Measurements from ENCODE around the gene ARL4A.
"Not testable (repeated sequence)": the region's sequence is repeated elsewhere in the genome, so short reads cannot be mapped to it uniquely, and the experiment has no call there.

DNA sequence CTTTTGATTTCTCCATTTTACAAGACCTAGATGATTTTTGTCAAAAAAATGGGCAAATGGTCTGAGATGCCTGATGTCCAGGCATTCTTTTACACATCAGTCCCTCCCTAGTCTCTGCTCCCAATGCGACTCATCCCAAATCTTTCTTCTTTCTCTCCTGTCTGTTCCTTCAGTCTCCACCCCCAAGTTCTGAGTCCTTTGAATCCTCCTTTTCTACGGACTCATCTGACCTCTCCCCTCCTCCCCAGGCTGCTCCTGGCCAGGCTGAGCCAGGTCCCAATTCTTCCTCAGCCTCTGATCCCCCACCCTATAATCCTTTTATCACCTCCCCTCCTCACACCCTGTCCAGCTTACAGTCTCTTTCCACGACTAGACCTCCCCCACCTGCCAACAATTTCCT is 26.4 kb upstream of the ARL4A start:
- TF ChIP-seq, protein P1, sequence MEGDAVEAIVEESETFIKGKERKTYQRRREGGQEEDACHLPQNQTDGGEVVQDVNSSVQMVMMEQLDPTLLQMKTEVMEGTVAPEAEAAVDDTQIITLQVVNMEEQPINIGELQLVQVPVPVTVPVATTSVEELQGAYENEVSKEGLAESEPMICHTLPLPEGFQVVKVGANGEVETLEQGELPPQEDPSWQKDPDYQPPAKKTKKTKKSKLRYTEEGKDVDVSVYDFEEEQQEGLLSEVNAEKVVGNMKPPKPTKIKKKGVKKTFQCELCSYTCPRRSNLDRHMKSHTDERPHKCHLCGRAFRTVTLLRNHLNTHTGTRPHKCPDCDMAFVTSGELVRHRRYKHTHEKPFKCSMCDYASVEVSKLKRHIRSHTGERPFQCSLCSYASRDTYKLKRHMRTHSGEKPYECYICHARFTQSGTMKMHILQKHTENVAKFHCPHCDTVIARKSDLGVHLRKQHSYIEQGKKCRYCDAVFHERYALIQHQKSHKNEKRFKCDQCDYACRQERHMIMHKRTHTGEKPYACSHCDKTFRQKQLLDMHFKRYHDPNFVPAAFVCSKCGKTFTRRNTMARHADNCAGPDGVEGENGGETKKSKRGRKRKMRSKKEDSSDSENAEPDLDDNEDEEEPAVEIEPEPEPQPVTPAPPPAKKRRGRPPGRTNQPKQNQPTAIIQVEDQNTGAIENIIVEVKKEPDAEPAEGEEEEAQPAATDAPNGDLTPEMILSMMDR (IDR thresholded peaks at IDR 0.05; ENCODE audit: low read depth, low read length): not testable (repeated sequence)
- TF ChIP-seq EZH2phosphoT487 (IDR thresholded peaks at IDR 0.05; ENCODE audit: low read depth): not testable (repeated sequence)

Measured in OCI-LY3 (cell line).